Measurements from ENCODE around the gene HBEGF. TPM values are rescaled to one million over a fixed set of nuclear protein-coding genes. Genes with fewer than 3 reads are reported as not detected.

HBEGF gene
- total RNA-seq, 2 experiments from 2014 or later: 12.6 to 13.5 TPM

DNA sequence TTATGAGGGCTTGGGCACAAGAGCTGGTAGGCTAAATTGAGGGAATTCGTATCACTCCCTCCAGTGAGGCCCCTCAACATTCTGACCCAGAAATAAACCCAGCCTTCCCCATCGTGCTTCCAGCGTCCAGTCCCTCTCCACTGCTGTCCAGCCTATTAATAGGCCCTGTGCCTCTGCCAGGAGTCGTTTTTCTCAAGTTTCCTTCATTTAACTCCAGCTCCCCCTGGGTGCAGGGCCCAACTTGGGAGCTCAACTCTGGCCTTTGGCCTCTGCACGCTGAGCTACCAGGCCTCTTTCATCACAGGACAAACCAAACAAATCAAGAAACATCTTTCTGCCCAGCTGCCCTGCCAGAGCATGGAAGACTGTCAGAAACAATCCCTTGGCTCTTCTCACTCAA lies 10.0 kb downstream of the HBEGF start:
- no peak overlapping the region for H3K4me3 Mint-ChIP-seq
- H3K36me3 Mint-ChIP-seq (ENCODE audit: low read depth): peaks cover 84% of the 10 kb centered on the region
- no peak for DNase-seq
- no peaks in the 10 kb centered on the region for H3K27me3 Mint-ChIP-seq (ENCODE audit: low read depth)
- H3K9me3 Mint-ChIP-seq (ENCODE audit: insufficient read depth): no peaks in the 10 kb centered on the region
- ChIA-PET CTCF (interaction anchor here (0.7 to 3.2 kb wide), 5 partner anchors 10 to 97 kb away, joined by 3 to 19 read pairs (median 7); partner anchors contain the start of gene HBEGF), POLR2A (interaction anchor here (1.3 to 1.8 kb wide), 2 partner anchors 9 to 34 kb away, joined by 4 to 6 read pairs; partner anchors contain the start of gene PFDN1)
- H3K4me1 Mint-ChIP-seq (ENCODE audit: low read depth): peaks cover 54% of the 10 kb centered on the region
- ATAC-seq: no peak
- peak overlapping the region; percentile 23 for H3K27ac Mint-ChIP-seq

DNA sequence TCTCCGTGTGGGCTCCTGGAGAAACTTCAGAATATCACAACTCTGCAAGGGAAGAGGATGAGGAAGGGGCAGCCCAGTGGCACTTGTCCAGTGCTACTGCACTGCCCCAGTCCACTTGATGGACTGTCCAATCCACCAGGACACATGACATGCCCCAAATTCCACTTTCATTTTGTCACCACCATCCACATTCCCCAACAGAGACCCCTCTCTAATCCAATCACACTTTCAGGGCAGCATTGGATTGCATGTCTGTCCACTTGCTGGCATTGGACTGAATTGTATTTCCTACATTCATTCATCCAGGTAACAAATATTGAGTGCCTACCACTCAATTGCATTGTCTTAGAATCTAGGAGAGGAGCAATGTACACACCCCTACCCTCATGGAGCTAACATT lies 14.8 kb downstream of the HBEGF start:
- Mint-ChIP-seq H3K4me1 (ENCODE audit: low read depth) (peaks cover 16% of the 10 kb centered on the region), H3K36me3 (ENCODE audit: low read depth) (peaks cover 48% of the 10 kb centered on the region), H3K27ac (no peak overlapping the region), H3K4me3 (no peak overlapping the region), H3K27me3 (ENCODE audit: low read depth) (no peaks in the 10 kb centered on the region), H3K9me3 (ENCODE audit: insufficient read depth) (no peaks in the 10 kb centered on the region)
- POLR2A ChIA-PET: no interaction called here
- DNase-seq: no peak
- no peak for ATAC-seq
- CTCF ChIA-PET: no interaction called here

DNA sequence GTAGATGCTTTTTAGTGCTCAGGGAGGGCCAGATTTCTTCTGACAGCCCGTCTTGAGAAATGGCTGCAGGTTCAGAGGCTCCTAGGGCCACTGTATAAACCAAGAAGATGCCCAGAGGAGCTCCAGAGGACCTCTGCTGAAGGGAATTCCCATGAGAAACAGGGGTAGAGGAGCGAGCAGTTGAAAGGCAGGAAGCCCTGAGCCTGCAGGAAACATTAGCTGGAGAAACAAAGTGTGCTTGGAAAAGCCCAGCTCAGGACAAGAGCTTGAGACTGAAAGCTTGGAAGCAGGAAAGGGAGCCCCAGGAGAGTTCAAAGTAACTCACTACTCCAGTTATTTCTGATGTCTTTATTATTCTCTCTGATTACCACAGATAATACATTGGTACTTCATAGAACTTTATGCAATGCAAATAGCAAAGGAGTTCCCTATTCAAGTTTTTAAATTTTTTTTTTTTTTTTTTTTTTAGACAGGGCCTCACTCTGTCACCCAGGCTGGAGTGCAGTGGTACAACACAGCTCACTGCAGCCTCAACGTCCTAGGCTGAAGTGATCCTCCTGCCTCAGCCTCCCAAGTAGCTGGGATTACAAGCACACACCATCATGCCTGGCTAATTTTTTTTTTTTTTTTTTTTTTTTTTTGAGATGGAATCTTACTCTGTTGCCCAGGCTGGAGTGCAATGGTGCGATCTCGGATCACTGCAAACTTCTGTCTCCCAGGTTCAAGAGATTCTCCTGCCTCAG lies 16.5 kb downstream of the HBEGF start:
- ChIA-PET CTCF (interaction anchor here (1.0 to 3.5 kb wide), 4 partner anchors 16 to 90 kb away, joined by 3 to 18 read pairs (median 4); partner anchors contain the start of gene HBEGF), POLR2A (interaction anchor here (1.2 kb wide), 1 partner anchor 9 kb away, joined by 3 read pairs; no protein-coding TSS in a partner anchor)
- peaks cover 4% of the 10 kb centered on the region for H3K27me3 Mint-ChIP-seq (ENCODE audit: low read depth)
- H3K4me3 Mint-ChIP-seq: no peak overlapping the region
- ATAC-seq (no peak), DNase-seq (no peak)
- H3K9me3 Mint-ChIP-seq (ENCODE audit: insufficient read depth): no peaks in the 10 kb centered on the region
- no peak overlapping the region for H3K27ac Mint-ChIP-seq
- peaks cover 35% of the 10 kb centered on the region for H3K36me3 Mint-ChIP-seq (ENCODE audit: low read depth)
- peaks cover 3% of the 10 kb centered on the region for H3K4me1 Mint-ChIP-seq (ENCODE audit: low read depth)

DNA sequence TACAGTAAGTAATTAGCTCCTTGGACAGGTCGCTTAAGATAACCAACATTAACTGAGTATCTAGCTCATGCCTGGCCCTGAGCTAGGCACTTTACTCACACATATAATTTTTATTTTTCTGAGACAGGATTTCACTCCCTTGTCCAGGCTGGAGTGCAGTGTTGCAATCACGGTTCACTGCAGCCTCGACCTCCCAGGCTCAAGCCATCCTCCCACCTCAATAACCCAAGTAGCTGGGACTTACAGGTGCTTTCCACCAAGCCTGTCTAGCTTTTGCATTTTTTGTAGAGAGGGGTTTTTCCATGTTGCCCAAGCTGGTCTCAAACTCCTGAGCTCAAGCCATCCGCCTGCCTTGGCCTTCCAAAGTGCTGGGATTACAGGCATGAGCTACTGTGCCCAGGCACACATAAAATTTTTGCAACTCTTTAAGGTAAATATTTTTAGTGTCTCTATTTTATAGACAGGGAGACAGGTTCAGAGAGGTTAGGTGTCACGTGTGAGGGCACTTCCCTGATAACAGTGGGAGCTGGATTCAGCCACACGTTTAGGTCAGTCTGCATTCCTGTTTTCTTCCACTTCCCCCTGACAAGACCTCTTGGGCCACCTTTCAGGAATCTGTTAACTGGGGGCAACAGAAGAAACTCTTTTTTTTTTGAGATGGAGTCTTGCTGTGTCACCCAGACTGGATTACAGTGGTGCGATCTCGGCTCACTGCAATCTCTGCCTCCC lies 18.2 kb downstream of the HBEGF start:
- ATAC-seq: no peak
- Mint-ChIP-seq H3K36me3 (ENCODE audit: low read depth) (peaks cover 21% of the 10 kb centered on the region), H3K9me3 (ENCODE audit: insufficient read depth) (no peaks in the 10 kb centered on the region), H3K27ac (no peak overlapping the region), H3K4me1 (ENCODE audit: low read depth) (no peaks in the 10 kb centered on the region), H3K4me3 (no peak overlapping the region), H3K27me3 (ENCODE audit: low read depth) (peaks cover 6% of the 10 kb centered on the region)
- ChIA-PET POLR2A (interaction anchor here (0.7 to 1.1 kb wide), 2 partner anchors 8 to 186 kb away, joined by 3 to 4 read pairs; no protein-coding TSS in a partner anchor), CTCF (interaction anchor here (0.8 to 3.5 kb wide), 6 partner anchors 10 to 84 kb away, joined by 3 to 18 read pairs (median 5); partner anchors contain the start of gene HBEGF)
- DNase-seq: no peak

DNA sequence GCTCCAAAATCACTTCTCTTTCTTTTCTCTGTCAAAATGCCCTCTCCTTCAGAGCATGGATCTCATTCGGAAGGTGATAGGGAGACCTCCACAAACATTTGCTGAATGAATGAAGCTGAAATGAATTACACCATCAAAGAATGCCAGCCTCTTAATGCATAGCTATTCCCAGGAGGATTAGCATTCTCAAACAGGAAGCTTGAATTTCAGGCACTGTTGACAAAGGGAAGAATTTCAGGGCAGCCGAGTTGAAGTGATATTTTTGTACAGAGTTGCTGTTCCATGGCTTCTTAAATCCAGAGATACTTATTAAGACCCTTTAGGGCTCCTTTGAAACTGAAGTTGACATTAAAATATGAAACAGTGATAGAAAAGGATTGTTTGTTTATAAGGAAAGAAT lies 18.8 kb downstream of the HBEGF start:
- H3K27ac Mint-ChIP-seq: no peak overlapping the region
- H3K9me3 Mint-ChIP-seq (ENCODE audit: insufficient read depth): no peaks in the 10 kb centered on the region
- peaks cover 6% of the 10 kb centered on the region for H3K27me3 Mint-ChIP-seq (ENCODE audit: low read depth)
- POLR2A ChIA-PET: interaction anchor here (1.1 kb wide), 1 partner anchor 8 kb away, joined by 4 read pairs; no protein-coding TSS in a partner anchor
- no peak for ATAC-seq
- peaks cover 15% of the 10 kb centered on the region for H3K36me3 Mint-ChIP-seq (ENCODE audit: low read depth)
- H3K4me1 Mint-ChIP-seq (ENCODE audit: low read depth): no peaks in the 10 kb centered on the region
- DNase-seq: no peak
- CTCF ChIA-PET: interaction anchor here (0.8 to 3.5 kb wide), 5 partner anchors 10 to 32 kb away, joined by 3 to 18 read pairs (median 5); partner anchors contain the start of gene HBEGF
- no peak overlapping the region for H3K4me3 Mint-ChIP-seq

DNA sequence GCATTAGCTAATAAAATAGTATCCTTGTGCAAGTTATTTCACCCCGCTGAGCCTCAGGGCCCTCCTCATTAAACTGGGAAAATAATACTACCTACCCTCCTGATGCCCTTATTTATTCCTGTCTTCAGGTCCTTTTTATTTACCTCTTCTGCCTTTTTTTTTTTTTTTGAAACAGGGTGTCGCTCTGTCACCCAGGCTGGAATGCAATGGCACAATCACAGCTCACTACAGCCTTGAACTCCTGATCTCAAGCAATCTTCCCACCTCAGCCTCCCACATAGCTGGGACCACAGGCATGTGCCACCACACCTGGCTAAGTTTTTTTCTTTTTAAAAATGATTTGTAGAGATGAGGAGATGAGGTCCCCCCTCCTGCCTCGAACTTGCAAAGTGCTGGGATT lies 20.9 kb downstream of the HBEGF start:
- ChIA-PET POLR2A (no interaction called here), CTCF (no interaction called here)
- H3K4me3 Mint-ChIP-seq: no peak overlapping the region
- no peak for ATAC-seq
- H3K4me1 Mint-ChIP-seq (ENCODE audit: low read depth): no peaks in the 10 kb centered on the region
- no peaks in the 10 kb centered on the region for H3K9me3 Mint-ChIP-seq (ENCODE audit: insufficient read depth)
- DNase-seq: no peak
- no peaks in the 10 kb centered on the region for H3K36me3 Mint-ChIP-seq (ENCODE audit: low read depth)
- no peak overlapping the region for H3K27ac Mint-ChIP-seq
- H3K27me3 Mint-ChIP-seq (ENCODE audit: low read depth): peaks cover 6% of the 10 kb centered on the region

DNA sequence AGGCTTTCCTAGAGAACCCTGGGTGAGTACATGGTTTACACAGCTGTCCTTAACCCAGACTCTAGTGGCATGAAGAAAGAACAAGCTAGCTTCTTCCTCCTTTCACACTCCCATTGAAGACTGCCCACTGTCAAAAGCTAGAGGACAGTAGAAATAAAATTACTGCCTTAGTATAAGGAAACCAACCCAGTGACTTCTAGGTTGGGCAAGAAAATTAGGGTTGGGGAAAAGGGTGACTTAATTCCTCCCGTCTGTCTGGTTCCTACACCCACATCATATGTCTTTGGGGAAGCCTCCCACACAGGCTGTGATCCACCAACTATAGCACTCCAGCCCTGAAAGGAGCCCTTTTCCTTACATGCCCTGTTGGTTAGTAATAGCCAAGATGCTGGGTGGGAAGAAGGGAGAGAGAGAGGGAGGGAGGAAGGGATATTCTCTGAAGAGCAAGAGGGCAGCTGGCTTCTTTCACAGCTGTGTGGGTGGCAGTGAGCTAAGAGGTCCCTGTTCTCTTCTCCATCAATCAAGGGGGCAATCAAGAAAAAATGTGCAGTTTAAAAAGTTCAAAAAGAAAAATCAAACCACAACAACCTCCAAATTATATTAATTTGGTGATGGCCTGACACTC lies 21.7 kb downstream of the HBEGF start:
- Mint-ChIP-seq H3K27me3 (ENCODE audit: low read depth) (peaks cover 6% of the 10 kb centered on the region), H3K36me3 (ENCODE audit: low read depth) (no peaks in the 10 kb centered on the region), H3K4me1 (ENCODE audit: low read depth) (no peaks in the 10 kb centered on the region), H3K9me3 (ENCODE audit: insufficient read depth) (no peaks in the 10 kb centered on the region), H3K27ac (no peak overlapping the region), H3K4me3 (no peak overlapping the region)
- ChIA-PET CTCF (interaction anchor here (1.5 kb wide), 1 partner anchor 80 kb away, joined by 5 read pairs; no protein-coding TSS in a partner anchor), POLR2A (no interaction called here)
- DNase-seq (no peak), ATAC-seq (no peak)

DNA sequence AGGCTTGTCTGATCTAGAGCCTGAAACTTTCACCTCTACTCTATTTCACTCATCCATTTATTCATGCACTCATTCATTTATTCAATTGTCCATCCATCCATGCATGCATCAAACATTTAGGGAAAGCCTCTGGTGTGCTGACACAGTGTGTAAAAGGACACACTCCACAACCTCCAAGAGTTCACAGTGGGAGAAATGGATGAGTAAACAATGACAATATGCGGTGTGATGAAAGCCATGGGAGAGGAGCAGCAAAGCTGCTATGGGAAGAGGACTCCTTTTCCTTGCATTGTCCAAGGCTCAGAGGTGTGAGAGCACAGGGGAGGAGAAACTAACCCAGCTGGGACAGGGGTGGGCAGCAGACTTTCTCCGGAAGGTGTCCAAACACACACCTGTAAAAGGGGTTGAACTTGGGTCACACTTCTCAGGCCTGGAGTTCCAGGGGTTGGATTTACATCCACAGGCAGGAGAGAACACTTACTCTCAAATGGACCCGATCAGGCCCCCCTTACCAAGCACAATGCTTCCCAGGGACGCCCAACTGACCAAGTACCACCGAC lies 22.3 kb downstream of the HBEGF start:
- H3K9me3 Mint-ChIP-seq (ENCODE audit: insufficient read depth): no peaks in the 10 kb centered on the region
- peaks cover 6% of the 10 kb centered on the region for H3K27me3 Mint-ChIP-seq (ENCODE audit: low read depth)
- ChIA-PET CTCF (interaction anchor here (1.5 kb wide), 1 partner anchor 79 kb away, joined by 5 read pairs; no protein-coding TSS in a partner anchor), POLR2A (no interaction called here)
- H3K4me1 Mint-ChIP-seq (ENCODE audit: low read depth): no peaks in the 10 kb centered on the region
- no peaks in the 10 kb centered on the region for H3K36me3 Mint-ChIP-seq (ENCODE audit: low read depth)
- ATAC-seq: no peak
- H3K27ac Mint-ChIP-seq: no peak overlapping the region
- H3K4me3 Mint-ChIP-seq: no peak overlapping the region
- no peak for DNase-seq

DNA sequence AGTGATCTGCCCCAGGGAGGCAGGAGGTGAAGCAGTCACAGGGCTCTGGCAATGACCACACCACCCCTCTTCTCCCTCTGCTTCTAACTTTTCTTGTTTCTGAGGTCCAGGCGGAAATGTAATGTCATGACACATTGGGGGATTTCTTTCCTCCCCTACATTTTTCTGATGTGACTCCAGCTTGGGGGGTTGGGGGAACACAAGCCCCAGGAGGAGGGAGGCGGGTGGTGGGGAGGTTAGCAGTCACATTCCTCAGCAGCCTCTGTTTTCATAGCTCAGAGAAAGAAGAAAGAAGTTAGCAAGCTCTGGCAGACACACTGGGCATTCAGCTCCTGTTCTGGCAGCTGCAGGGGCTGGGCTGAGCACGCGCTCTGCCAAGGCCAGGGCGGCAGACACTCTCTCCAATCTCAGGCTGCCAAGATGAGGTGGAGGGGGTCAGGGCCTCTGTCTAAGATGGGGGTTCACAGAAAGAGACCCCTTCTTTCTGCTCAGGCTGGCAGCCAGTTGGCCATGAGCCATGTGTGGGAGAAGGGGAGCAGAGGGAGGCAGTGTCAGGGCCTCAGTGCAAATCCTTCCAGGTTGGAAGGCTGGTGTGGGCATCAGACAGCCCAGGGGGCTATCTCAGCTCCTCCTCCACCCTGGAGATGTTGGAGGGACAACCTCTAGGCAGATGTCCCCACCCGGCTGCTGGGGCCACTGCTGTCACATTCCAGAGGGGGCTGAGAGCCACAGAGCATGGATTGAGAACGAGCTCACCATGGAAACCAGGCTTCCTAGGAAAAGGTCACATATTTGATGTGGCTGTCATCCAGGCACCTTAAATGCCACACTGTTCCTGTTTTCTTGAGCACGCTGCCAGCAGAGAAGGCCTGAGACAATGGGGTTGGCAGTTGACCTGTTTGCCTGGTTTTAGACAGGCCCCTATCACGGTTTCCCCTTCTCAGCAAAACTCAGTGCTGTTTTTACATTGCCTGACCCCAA lies 23.4 kb downstream of the HBEGF start:
- CTCF ChIA-PET: interaction anchor here (1.5 to 1.6 kb wide), 2 partner anchors 29 to 78 kb away, joined by 5 read pairs; no protein-coding TSS in a partner anchor
- POLR2A ChIA-PET: no interaction called here
- ATAC-seq: no peak
- no peak for DNase-seq
- Mint-ChIP-seq H3K36me3 (ENCODE audit: low read depth) (no peaks in the 10 kb centered on the region), H3K27me3 (ENCODE audit: low read depth) (peaks cover 6% of the 10 kb centered on the region), H3K9me3 (ENCODE audit: insufficient read depth) (no peaks in the 10 kb centered on the region), H3K4me1 (ENCODE audit: low read depth) (no peaks in the 10 kb centered on the region), H3K27ac (no peak overlapping the region), H3K4me3 (no peak overlapping the region)

DNA sequence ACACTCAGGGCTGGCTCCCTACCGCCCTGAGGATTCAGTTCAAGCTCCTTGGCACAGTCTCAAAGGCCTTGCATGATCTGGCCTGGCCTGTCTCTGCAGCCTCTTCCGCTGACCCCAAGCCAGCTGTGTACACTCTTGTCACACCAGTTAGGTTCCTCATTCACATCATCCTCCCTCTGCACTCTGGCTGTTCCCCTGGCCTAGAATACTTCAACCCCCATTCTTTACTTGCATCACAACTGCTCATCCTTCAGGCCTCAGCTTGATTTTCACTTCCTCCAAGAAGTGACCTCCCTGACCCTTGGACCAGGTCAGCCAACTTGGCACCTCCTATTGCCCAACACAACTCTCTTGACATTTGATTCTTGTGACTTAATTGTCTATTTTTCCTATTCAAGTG lies 24.6 kb downstream of the HBEGF start:
- no peaks in the 10 kb centered on the region for H3K9me3 Mint-ChIP-seq (ENCODE audit: insufficient read depth)
- CTCF ChIA-PET: interaction anchor here (0.6 to 2.0 kb wide), 4 partner anchors 30 to 1837 kb away, joined by 3 to 10 read pairs (median 3); no protein-coding TSS in a partner anchor
- peaks cover 6% of the 10 kb centered on the region for H3K27me3 Mint-ChIP-seq (ENCODE audit: low read depth)
- no peak for ATAC-seq
- H3K4me3 Mint-ChIP-seq: no peak overlapping the region
- no peak for DNase-seq
- H3K27ac Mint-ChIP-seq: no peak overlapping the region
- no peaks in the 10 kb centered on the region for H3K4me1 Mint-ChIP-seq (ENCODE audit: low read depth)
- POLR2A ChIA-PET: no interaction called here
- H3K36me3 Mint-ChIP-seq (ENCODE audit: low read depth): no peaks in the 10 kb centered on the region

All from activated CD8-positive, alpha-beta T cell treated with anti-CD3 and anti-CD28 coated beads, Interleukin-2, amount 10 ng/mL, durations not matched to agents 7 days and 5 days (primary cell).